NB4 (cell line): ENCODE data around the gene NFIA.

Source experiments
- MYC ChIP-seq: IDR thresholded peaks from 2 replicates; pipeline ENCODE4 v1.6.1; 2011; ENCODE audit warnings: low read depth, low read length
- POLR2A ChIP-seq: IDR thresholded peaks from 2 replicates; pipeline ENCODE4 v1.6.1; 2011; ENCODE audit warnings: mild to moderate bottlenecking; ENCODE audit not compliant: insufficient read length; ENCODE audit errors: extremely low read depth
- TF ChIP-seq, protein P1 (sequence below): IDR thresholded peaks from one replicate; pipeline ENCODE4 v1.5.1; 2012; ENCODE audit warnings: low read depth, low read length

DNA sequence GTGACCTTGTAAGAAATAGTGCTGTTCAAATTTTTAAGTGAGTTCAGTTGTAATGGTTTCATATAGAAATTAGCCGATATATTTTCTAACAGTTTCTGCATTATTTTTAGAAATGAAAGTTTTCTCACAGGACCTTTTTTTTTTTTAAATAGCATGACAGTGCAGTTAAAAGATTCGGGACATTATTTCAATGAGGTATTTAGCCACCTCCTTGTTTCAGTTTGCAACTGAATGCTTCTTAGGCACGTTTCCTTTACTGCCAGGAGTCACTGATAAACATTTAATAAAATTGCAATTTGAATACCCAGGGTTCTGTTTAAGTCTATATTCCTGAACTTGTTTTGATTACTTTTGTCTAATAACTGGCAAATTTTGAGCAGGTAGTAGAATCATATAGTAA lies 337.9 kb downstream of the NFIA start:
- TF ChIP-seq, protein P1, sequence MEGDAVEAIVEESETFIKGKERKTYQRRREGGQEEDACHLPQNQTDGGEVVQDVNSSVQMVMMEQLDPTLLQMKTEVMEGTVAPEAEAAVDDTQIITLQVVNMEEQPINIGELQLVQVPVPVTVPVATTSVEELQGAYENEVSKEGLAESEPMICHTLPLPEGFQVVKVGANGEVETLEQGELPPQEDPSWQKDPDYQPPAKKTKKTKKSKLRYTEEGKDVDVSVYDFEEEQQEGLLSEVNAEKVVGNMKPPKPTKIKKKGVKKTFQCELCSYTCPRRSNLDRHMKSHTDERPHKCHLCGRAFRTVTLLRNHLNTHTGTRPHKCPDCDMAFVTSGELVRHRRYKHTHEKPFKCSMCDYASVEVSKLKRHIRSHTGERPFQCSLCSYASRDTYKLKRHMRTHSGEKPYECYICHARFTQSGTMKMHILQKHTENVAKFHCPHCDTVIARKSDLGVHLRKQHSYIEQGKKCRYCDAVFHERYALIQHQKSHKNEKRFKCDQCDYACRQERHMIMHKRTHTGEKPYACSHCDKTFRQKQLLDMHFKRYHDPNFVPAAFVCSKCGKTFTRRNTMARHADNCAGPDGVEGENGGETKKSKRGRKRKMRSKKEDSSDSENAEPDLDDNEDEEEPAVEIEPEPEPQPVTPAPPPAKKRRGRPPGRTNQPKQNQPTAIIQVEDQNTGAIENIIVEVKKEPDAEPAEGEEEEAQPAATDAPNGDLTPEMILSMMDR: no peak
- TF ChIP-seq POLR2A (no peak), MYC (no peak)
